Ovary (tissue), 3 donors: ENCODE results near the gene RETREG3.

Experiments used
- EP300 ChIP-seq: sonication (generic); formaldehyde crosslinking; IDR thresholded peaks from one replicate; pipeline ENCODE4 v1.6.1; 2017; ENCODE audit warnings: antibody characterized with exemption
- POLR2A ChIP-seq: fragments of 450-650 bp; IDR thresholded peaks from one replicate; pipeline ENCODE4 v1.6.1; 2017; ENCODE audit warnings: antibody characterized with exemption, mild to moderate bottlenecking, moderate library complexity
- TF ChIP-seq, protein P1 (sequence below), 3 donors: fragments of 450-650 bp in 2 of 3; fragments of 200-600 bp in 1 of 3; IDR thresholded peaks; one replicate each; pipeline versions ENCODE4 v1.5.1 to v1.8.0; 2016 to 2022; ENCODE audit warnings: antibody characterized with exemption in 3 of 3, mild to moderate bottlenecking in 1 of 3
- donor health status: DM: no; HTN: no; CAD: no.

DNA sequence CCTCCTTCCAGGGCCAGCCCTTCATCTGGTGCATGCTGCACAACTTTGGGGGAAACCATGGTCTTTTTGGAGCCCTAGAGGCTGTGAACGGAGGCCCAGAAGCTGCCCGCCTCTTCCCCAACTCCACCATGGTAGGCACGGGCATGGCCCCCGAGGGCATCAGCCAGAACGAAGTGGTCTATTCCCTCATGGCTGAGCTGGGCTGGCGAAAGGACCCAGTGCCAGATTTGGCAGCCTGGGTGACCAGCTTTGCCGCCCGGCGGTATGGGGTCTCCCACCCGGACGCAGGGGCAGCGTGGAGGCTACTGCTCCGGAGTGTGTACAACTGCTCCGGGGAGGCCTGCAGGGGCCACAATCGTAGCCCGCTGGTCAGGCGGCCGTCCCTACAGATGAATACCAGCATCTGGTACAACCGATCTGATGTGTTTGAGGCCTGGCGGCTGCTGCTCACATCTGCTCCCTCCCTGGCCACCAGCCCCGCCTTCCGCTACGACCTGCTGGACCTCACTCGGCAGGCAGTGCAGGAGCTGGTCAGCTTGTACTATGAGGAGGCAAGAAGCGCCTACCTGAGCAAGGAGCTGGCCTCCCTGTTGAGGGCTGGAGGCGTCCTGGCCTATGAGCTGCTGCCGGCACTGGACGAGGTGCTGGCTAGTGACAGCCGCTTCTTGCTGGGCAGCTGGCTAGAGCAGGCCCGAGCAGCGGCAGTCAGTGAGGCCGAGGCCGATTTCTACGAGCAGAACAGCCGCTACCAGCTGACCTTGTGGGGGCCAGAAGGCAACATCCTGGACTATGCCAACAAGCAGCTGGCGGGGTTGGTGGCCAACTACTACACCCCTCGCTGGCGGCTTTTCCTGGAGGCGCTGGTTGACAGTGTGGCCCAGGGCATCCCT is 65.7 kb downstream of the RETREG3 start:
- no peak for TF ChIP-seq POLR2A
- TF ChIP-seq, protein P1, sequence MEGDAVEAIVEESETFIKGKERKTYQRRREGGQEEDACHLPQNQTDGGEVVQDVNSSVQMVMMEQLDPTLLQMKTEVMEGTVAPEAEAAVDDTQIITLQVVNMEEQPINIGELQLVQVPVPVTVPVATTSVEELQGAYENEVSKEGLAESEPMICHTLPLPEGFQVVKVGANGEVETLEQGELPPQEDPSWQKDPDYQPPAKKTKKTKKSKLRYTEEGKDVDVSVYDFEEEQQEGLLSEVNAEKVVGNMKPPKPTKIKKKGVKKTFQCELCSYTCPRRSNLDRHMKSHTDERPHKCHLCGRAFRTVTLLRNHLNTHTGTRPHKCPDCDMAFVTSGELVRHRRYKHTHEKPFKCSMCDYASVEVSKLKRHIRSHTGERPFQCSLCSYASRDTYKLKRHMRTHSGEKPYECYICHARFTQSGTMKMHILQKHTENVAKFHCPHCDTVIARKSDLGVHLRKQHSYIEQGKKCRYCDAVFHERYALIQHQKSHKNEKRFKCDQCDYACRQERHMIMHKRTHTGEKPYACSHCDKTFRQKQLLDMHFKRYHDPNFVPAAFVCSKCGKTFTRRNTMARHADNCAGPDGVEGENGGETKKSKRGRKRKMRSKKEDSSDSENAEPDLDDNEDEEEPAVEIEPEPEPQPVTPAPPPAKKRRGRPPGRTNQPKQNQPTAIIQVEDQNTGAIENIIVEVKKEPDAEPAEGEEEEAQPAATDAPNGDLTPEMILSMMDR (IDR thresholded peaks at IDR 0.05), result no peak
- TF ChIP-seq EP300, result no peak
